GM19467 (cell line): ENCODE data around the gene SESN1.

Source experiments
- ATAC-seq: cut with Tn5 transposase; IDR thresholded peaks from one replicate; pipeline ENCODE4 v1.9.1; 2021; ENCODE audit warnings: mild to moderate bottlenecking, moderate library complexity; ENCODE audit not compliant: unreplicated experiment

SESN1 gene

DNA sequence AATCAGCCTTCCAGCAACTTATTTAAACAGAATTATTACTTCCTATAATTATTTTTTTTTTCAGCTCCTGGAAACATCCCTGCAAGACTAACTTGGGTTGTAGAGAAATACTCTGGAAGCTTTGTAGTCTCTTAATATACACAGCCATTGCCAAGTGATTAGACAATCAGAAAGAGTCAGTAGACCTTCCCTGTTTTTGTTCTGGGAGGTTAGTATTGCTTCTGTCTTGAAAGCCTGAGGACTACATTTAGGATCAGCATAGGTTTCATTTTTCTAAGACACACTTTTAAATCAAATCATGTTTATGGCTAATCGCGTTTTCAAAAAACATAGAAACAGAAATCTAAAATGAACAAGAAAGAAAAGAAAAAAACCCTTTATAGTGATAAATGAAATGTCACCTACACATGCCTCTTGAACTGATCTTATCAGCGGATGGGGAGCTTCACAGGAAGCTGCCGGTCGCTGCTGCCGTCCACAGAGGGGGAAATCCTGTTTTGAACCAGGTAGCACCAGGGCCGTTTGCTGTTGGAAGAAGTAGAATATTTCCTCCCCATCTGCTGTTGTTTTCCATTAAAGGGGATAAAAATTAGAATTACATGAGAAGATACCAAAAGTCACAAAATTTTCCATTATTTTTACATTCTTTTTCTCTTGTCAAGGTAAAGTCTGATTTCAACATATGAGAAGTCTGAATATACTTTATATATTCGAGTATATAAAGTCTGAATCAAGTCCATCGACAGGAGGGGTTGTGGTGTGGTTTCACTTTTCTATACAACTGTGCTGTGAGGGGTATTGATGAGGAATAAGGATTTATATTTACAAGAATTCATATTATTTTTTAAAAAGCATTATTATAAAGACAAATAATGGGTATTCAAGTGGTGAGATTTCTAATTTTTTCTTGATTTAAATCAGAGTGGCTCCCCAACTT is 151.8 kb downstream of the SESN1 start:
- no peak for ATAC-seq

DNA sequence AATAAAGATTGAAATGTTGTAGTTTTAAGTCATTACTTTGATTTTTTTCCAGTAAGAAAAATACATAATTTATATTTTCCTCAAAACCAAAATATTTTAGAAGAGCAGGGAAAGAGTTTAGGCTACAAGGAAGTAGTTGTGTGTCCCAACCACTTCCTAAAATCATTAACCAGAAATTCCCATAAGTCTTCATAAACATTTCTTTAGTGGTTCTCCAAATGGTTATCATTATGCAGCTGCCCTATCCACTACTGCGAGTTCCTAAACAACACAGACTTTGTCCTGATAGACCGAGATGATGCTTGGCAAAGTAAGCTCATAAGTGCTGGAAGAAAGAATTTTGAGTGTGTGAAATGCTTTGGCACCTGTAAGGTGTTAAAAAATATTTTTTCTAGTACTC is 152.8 kb downstream of the SESN1 start:
- no peak for ATAC-seq

- ATAC-seq, result no peak
Measured at GRCh38 chr6:108941281-108941680, 153.4 kb downstream of the SESN1 start.

DNA sequence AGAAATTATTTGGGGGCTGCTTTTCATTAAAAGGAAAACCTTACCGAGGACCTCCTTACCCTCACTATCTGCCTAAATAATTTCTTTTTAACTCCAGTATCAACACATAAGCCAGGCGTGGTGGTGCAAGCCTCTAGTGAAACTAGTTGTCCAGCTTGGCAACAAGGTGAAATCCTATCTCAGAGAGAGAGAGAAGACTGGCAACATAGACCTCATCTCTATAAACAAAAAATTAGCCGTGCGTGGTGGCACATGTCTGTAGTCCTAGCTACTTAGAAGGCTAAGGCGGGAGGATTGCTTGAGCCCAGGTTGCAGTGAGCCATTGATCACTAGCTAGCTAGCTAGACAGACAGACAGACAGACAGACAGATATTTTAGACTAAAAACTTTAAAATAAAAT is 153.9 kb downstream of the SESN1 start:
- no peak for ATAC-seq

GRCh38 chr6:108937170-108937569 is 157.5 kb downstream of the SESN1 start:
- ATAC-seq, result no peak
